Measurements from ENCODE around the gene RASEF.

Gene RASEF

GRCh38 chr9:83006378-83006777, 56.6 kb downstream of the RASEF start:
- Histone ChIP-seq H3K27me3 (no peaks in the 10 kb centered on the region), H3K9me3 (no peaks in the 10 kb centered on the region), H3K36me3 (no peaks in the 10 kb centered on the region), H3K4me3 (ENCODE audit: low read depth, low read length) (no peak overlapping the region), H3K4me1 (no peaks in the 10 kb centered on the region)
- no peak for DNase-seq
- no peak for TF ChIP-seq CTCF (IDR thresholded peaks at IDR 0.05; ENCODE audit: low read depth, low read length)

GRCh38 chr9:83005963-83006362, 57.0 kb downstream of the RASEF start:
- DNase-seq, result no peak
- no peaks in the 10 kb centered on the region for H3K27me3 ChIP-seq
- no peak for TF ChIP-seq CTCF (IDR thresholded peaks at IDR 0.05; ENCODE audit: low read depth, low read length)
- no peaks in the 10 kb centered on the region for H3K9me3 ChIP-seq
- no peak overlapping the region for H3K4me3 ChIP-seq (ENCODE audit: low read depth, low read length)
- no peaks in the 10 kb centered on the region for H3K36me3 ChIP-seq
- no peaks in the 10 kb centered on the region for H3K4me1 ChIP-seq

- Histone ChIP-seq H3K4me1 (no peaks in the 10 kb centered on the region), H3K36me3 (no peaks in the 10 kb centered on the region), H3K4me3 (ENCODE audit: low read depth, low read length) (no peak overlapping the region), H3K9me3 (no peaks in the 10 kb centered on the region), H3K27me3 (no peaks in the 10 kb centered on the region)
- no peak for TF ChIP-seq CTCF (IDR thresholded peaks at IDR 0.05; ENCODE audit: low read depth, low read length)
- no peak for DNase-seq
Measured at GRCh38 chr9:83005361-83005760, 57.6 kb downstream of the RASEF start.

GRCh38 chr9:83002329-83002728, 60.6 kb downstream of the RASEF start:
- no peak for DNase-seq
- Histone ChIP-seq H3K9me3 (no peaks in the 10 kb centered on the region), H3K27me3 (no peaks in the 10 kb centered on the region), H3K4me3 (ENCODE audit: low read depth, low read length) (no peak overlapping the region), H3K4me1 (no peaks in the 10 kb centered on the region), H3K36me3 (no peaks in the 10 kb centered on the region)
- TF ChIP-seq CTCF (IDR thresholded peaks at IDR 0.05; ENCODE audit: low read depth, low read length), result no peak

- no peaks in the 10 kb centered on the region for H3K36me3 ChIP-seq
- no peak for DNase-seq
- no peaks in the 10 kb centered on the region for H3K4me1 ChIP-seq
- H3K4me3 ChIP-seq (ENCODE audit: low read depth, low read length), result no peak overlapping the region
- no peaks in the 10 kb centered on the region for H3K27me3 ChIP-seq
- no peak for TF ChIP-seq CTCF (IDR thresholded peaks at IDR 0.05; ENCODE audit: low read depth, low read length)
- H3K9me3 ChIP-seq, result no peaks in the 10 kb centered on the region
Measured at GRCh38 chr9:83000765-83001164, 62.2 kb downstream of the RASEF start.

GRCh38 chr9:82998409-82998808, 64.5 kb downstream of the RASEF start:
- Histone ChIP-seq H3K27me3 (no peaks in the 10 kb centered on the region), H3K9me3 (no peaks in the 10 kb centered on the region), H3K4me1 (no peaks in the 10 kb centered on the region), H3K36me3 (no peaks in the 10 kb centered on the region), H3K4me3 (ENCODE audit: low read depth, low read length) (no peak overlapping the region)
- no peak for TF ChIP-seq CTCF (IDR thresholded peaks at IDR 0.05; ENCODE audit: low read depth, low read length)
- DNase-seq, result no peak
